Fibroblast of skin of right quadriceps (primary cell): ENCODE data around the gene BCOR.

Experiments used
- DNase-seq: peaks from one replicate; pipeline ENCODE4 v3.0.0-alpha.2; 2013

The BCOR gene

DNA sequence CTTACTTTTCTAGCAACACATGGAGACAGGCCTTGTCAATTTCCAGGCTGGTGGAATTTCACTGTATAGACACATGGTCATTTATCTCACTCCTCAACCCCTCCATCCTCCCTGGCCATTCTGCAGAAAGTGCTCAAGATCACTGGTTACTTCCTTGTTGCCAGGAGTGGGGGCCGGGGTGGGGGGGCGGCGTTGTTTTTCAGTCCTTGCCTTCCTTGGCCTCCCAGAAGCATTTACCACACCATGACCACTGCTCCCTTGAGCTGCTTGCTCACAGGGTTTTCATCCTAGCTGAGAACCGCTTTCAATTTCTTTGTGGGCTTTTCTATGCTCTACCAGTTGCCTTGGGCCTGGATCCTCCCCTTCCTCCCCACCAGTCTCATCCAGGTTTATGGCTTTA lies 14.1 kb upstream of the BCOR start:
- DNase-seq = no peak

DNA sequence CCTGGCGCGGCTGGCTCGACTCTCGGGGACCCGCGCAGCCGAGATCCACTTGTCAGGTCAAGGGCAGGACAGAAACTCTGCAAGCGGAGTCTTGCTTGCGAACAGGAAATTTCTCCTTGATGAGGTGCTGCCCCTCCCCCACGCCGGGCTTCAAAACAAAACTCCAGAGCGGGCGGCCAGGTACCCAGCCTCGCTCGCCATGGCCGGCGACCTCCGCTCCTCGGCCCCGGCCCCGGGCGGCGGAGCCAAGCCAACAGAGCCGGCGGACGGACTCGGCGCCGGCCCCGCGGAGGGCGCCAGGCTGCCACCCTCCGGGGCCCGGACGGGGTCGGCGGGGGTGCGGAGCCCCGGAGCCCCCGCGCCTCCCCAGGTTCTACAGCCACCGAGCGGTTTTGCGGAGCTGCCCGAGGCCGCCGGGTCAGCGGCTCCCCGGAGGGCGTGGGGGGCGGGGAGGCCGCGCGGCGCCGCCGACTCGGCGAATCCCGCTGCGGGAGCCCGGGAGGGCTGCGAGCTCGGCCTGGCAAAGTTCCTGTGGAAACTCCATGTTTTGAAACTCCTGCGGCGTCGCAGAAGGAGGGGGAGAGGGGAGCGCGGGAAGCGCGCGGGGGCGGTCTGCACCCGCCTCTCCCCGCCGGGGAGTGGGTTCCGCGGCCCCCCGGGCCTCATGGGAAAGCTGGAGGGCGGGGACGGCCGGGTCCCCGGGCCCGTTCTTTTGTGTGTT lies 11.7 kb upstream of the BCOR start:
- DNase-seq = peak; percentile 60

- peak; percentile 80 for DNase-seq
Observed at GRCh38 chrX:40108959-40109287, 11.2 kb upstream of the BCOR start.

DNA sequence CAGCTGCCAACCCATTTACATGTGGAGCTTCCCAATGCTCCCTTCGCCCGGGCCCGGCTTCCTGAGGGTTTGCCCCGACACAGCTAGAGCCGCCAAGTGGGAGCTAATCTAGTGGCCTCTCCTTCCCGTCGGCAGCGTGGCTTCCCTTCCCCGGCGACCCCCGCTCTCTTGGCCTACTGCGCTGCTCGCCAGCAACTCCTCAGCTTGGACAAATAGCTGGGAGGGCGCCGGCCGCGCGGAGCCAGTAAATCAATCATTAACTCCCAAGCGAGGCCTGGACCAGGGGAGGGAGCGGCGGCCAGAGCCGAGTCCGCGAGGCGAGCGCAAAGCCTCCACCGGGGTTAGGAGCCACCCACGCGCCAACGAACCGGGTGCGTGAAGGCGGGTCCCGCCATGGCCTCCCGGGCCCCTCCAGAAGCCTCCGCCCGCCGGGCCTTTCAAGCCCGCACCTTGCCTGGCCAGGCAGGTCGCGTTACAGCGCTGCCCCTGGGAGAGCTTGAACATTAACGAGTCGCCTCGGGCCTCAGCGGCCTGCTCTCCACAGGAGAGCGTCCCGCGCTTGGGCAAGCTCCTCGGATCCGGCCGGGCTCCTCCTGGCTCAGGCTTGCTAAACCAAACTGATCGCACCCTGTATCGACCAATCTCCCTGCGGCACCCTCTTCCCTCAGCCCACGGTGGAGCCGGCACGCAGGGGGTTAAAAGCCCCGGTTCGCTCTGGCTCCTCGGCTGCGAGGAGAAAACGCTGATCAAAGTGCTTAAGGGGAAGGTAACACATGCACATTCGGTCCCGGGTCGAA lies 10.6 kb upstream of the BCOR start:
- DNase-seq = no peak

DNA sequence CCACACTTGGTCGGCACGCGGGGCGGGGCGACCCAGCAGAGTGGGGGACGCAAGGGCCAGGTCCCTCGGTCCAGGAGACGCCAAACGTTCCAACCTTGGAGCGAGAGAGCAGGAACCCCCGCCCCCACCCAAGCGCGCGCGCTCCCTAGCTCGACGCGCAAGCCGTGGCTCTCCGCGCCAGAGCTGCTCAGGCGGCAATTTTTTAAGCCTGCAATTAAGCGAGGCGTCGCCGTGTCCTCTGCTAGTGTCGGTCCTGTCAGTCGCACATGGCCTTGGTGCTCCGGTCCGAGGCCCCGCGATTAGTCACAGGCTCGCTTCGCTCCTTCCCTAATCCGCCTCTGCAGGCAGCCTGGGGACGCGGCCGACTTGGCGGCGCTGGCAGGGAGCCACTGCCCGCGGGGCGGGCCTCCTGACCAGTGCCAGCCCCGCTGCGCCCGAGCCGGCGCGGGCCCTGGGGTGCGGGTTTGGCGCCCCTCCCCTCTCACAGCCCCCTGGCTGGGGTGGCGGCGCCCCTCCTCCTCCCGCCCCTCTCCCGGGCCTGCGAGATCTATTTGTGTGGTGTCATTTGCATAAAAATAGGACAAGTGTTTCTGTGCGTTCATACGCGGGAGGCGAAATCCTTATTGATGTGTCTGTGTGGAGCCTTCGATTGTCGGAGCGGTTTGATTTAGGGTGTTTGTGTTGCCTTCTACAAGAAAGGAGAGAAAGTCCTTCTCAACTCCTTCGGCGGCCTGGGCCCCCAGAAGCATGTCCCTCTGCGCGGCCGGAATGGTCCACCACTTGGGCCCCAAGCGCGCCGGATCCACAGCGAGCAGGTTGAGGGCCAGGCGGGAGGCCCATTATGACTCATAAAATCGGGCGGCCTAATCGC lies 9.8 kb upstream of the BCOR start:
- no peak for DNase-seq

GRCh38 chrX:40106676-40107290 lies 9.0 kb upstream of the BCOR start:
- DNase-seq = no peak

GRCh38 chrX:40105835-40106675 lies 8.3 kb upstream of the BCOR start:
- DNase-seq = peak; percentile 61

DNA sequence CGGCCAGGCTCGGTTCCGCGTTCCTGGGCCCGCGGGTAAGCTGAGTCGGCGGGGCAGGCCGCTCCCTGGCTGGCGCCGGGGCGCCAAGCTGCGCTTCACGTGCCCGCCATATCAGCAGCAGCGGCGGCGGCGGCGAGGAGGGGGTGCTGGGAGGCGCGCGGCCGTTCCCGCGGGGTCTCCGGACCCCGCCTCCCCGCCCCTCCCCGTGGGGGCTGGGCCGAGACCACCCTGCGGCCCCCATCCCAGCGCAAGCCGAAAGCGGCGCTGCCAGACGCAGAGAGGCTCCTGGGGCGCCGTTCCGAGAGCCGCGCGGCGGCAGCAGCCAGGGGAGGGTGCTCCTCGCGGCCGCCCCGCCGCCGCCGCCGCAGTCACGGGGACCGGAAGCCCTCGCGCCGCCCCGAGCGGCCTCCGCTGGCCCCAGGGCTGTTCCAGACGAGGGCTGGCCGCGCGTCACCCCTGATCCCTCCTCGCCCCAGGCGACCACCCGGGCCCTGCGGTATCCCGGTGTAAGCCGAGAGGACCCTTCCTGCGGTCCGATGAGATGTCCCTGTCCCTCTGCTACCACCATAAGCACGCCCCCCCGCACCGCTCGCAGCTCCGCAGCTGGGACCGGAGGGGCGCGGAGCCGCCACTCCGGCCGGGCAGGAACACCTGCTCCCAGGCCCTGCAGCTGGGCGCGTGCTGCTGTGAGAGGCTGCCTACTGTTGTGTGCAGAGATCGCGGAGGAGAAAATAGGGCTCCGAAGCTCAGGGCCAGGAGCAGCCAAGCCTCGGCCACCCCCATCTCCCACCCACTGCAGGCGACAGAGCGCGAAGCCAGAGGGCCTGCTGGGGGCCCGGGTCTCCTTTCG lies 7.5 kb upstream of the BCOR start:
- DNase-seq = no peak

DNA sequence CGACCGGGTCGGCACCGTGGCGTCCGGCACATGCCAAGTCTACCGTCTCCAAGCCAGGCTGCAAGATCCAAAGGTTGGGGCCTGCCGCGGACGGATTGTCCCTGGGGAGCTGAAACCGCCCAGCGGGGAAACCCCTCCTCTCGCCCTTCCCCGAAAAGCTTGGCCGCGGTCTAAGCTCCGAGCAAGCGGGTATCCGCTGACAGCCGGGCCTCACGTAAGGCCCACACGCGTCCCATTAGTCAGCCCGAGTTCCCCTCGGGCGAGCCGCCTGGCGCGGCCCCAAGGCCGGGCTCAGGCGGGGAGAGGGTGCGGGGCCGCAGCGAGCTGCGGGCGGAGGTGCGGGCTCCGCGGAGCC lies 6.8 kb upstream of the BCOR start:
- DNase-seq = peak; percentile 62

DNA sequence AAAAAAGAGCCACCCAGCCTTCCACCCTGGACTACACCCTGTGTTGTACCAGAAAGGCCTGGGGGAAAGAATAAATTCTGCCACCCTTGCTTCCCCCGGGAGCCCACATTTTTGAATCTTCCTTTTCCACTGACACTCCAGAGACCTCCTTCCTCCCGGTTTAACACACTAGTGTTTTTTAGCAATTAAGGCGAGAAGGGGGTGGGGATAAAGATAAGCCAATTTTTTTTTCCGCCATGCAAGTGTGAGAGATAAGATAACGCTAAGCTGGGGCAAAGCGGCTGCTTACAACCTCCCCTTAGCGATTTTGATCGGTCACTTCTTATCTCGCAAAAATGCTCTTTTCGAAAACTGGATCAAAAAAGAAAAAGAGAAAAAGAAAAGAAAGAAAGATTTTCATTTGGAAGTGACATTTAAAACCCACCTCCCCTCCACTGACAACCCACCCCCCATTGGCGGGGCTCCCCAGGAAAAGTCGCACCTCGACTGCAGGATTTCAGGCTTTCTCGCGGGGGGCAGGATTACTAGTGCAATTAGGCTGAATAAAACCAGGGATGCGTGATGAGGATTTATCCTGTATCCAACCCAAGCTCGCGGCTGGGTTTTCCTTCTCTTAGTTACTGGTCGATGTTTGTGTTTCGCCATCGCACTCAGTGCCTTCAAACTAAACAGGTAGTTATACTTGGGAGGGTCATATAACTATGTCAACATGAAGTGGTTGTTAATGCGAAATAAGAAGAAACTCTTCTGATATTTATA lies 6.0 kb upstream of the BCOR start:
- no peak for DNase-seq

DNA sequence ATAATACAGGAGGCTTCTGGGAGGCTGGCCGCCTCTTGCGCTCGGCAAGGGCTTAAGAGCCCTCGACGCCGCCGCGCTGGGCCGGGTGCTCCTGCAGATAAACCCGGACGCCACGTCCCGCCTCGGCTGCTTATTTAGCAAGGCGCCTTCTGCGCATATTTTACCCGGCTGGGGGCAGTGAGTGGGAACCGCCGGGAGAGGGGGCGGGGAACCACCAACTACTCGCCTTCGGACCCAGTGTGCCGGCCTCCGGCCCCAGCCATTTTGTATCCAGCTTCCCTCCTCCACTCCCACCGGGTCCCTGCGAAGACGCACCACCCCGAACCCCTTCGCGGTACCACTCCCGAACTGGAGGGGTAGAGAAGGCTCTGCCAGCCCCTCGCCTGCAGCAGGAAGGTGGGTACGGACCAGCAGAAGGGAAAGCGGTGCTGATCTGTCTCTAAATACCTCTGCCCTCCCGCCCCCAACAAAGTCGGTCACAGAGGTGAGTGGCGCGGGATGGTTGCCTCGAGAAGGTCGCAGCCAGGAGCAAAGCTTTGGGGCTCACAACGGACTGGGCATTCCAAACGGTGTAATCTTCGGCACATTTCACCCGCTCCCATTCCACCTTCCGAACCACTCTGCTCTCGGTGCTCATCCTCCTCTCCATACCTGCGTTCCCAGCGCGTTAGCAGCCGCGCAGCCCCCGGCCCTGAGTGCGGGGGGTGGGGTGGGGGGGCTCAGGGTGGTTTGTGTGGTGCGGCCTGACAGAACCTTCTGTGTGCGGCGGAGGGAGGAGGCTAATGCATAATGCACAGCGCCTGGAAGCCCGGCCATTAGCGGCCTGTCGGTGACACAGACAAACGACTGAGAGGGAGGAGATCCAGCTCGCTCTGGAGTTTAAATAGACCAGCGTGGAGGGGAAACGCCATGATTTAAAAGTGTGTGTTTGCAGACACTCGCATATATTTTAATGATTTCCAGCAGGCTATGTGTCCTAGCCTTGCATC lies 4.9 kb upstream of the BCOR start:
- DNase-seq = no peak

DNA sequence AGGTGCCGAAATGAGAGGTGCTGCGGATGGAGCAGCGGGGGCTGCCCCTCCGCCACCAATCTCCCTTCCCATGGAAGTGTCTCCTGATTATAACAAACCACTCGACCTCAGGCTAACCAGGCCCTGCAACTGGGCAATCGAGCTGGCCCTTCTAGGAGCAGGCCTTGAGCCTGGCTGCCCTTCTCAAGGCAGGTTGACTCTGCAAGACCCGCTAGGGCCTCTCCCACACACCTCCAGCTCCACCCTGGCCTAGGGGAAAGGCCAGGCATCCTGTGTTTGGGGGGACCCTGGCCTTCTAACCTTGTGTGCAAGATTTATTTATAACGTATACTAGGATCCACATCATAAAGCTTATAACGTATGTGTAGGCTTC lies 3.7 kb upstream of the BCOR start:
- no peak for DNase-seq

- DNase-seq = no peak
Observed at GRCh38 chrX:40100537-40101429, 3.0 kb upstream of the BCOR start.

DNA sequence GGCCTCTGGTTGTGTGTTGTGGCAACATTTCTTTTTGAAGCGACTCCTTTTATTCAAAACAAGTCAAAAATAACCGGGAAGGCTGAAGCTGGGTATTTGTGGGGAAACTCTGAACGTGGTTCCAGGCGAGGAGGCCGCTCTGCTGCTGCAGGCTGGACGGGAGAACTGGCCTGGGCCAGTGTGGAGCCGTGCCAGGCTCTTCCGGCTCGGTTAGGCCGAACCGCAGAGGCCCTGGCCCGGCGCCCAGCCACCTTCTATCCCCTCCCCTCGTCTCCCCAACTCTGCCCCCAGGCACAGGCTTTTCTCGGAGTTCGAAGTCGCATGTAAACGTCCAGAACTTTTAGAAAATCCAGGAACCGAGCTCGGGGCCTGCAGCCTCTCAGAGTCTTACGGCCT lies 2.4 kb upstream of the BCOR start:
- DNase-seq = no peak

DNA sequence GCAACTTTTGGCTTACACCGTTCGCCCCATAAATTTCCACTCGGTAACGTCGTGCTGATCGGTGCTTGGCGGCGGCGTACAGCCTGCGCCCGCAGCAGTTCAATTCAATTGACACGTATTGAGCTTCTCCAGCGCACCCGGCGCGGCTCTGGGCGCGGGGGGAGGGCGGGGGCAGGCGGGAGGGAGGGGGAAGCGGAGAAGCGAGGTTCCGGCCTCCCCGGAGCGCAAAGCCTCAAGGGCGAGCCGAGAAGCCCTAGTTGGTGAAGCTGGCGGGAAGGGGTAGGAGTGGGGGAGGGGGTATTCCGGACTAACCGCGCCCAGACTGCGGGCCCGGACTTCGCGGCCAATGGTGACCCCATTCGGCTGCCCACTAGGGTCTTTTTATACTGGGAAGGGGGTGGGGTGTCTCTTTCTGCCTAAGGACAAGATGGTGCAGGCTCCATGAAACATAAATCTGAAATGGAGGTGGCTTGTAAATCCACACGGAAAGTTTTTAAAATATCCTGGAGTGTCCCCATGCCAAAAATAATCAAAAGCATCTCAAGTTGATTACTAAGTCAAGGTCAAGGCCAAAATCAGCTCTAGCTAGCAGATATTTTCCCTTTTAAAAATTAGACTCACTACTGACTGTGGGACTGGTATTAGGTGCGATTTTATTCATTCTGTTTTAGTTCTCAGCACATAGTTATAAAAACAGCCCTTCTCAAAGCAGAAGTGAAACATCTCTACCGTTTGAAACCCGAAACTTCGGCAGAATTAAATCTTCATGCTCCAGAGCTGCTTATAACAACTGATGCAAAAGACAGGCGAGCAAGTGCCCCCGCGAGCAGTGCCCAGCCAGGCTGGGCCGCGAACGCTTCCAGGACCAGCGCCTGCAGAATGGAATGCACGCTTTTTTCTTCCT lies 1.5 kb upstream of the BCOR start:
- DNase-seq = no peak

DNA sequence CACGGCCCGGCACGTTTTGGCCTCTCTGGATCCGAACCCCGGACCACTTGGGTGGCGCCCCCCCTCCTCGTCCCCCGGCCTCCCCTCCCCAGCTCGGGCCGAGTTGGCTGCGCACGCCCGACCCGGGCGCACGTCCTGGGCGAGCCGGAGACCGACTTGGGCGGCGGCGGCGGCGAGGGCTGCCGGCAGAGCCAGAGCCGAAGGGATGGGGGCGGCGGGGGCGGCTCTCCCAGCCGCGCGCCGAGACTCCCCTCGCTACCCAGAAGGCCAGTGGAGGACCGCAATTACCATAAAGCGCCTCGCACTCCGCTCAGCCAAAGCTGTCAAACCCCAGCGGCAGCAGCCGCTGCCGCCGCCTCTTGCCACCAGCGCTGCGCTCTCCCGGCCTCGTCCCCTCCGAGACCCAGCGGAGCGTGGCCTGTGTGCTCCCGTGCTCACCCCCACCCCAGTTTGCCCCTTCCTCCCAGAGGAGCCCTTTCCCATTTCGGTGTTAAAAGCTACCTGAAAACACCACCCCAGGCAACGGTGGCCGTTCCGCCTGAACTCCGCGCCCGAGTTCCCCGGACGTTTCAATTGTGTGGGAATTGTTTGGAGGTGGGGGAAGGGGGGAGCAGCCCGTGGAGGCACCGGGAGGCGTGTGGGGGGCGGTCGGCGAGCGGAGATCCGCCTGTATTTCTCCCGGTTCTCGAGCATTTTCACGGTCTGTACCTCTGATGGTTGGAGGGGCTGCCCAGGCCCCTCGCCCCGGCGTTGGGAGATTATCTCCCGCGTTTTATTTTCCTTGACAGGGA lies 701 bp upstream of the BCOR start:
- peak; percentile 64 for DNase-seq
